ENCODE results near the gene FRMD4A.

The FRMD4A gene

DNA sequence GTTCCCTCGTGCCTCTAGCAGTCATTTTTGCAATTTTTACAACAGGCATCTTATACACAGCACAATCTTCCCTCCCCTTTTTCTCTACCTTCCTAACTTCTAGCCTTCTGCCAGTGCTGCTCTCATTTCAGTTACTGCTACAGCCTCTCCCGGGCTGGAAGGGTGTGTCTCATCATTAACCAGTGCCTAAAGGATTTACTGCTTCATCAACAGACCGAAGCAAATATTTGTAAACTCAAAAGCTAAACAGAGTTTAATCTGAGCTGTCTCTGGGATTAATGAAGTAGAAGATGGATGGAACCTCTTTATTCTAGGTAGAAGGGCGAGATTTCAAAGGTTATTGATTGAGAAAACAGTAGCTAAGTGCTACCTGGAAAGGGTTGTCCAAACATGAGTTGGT is 649.6 kb downstream of the FRMD4A start:
- no peaks in the 10 kb centered on the region for H3K9me3 ChIP-seq (ENCODE audit: control insufficient read depth in 5 of 5, low read length in 5 of 5)
- H3K27me3 ChIP-seq (ENCODE audit: control insufficient read depth in 5 of 5, insufficient read depth in 4 of 5, low read length in 5 of 5): no peaks in the 10 kb centered on the region
- no peak overlapping the region for H3K4me3 ChIP-seq (ENCODE audit: low read depth in 1 of 5, low read length in 5 of 5)
- no peak overlapping the region for H3K27ac ChIP-seq (ENCODE audit: low read depth, low read length)
- peaks cover 9 to 37% (median 32%) of the 10 kb centered on the region in 5 donors for H3K4me1 ChIP-seq (ENCODE audit: control insufficient read depth in 5 of 5, insufficient read depth in 5 of 5, low read length in 5 of 5)
- peaks cover 16 to 49% (median 24%) of the 10 kb centered on the region in 5 donors for H3K36me3 ChIP-seq (ENCODE audit: control insufficient read depth in 5 of 5, insufficient read depth in 5 of 5, low read length in 5 of 5)
- H3K9ac ChIP-seq (ENCODE audit: low read length in 5 of 5): no peak overlapping the region

- H3K36me3 ChIP-seq (ENCODE audit: control insufficient read depth in 5 of 5, insufficient read depth in 5 of 5, low read length in 5 of 5): peaks cover 22 to 67% (median 35%) of the 10 kb centered on the region in 5 donors
- no peaks in the 10 kb centered on the region for H3K27me3 ChIP-seq (ENCODE audit: control insufficient read depth in 5 of 5, insufficient read depth in 4 of 5, low read length in 5 of 5)
- H3K4me3 ChIP-seq (ENCODE audit: low read depth in 1 of 5, low read length in 5 of 5): no peak overlapping the region
- H3K9me3 ChIP-seq (ENCODE audit: control insufficient read depth in 5 of 5, low read length in 5 of 5): no peaks in the 10 kb centered on the region
- H3K9ac ChIP-seq (ENCODE audit: low read length in 5 of 5): no peak overlapping the region
- H3K4me1 ChIP-seq (ENCODE audit: control insufficient read depth in 5 of 5, insufficient read depth in 5 of 5, low read length in 5 of 5): peaks cover 0 to 18% (median 4%) of the 10 kb centered on the region in 5 donors
- peak overlapping the region; percentile 9 for H3K27ac ChIP-seq (ENCODE audit: low read depth, low read length)
Observed at GRCh38 chr10:13678101-13678843, 652.5 kb downstream of the FRMD4A start.

GRCh38 chr10:13674645-13675588 is 655.8 kb downstream of the FRMD4A start:
- peak overlapping the region; percentile 33 for H3K27ac ChIP-seq (ENCODE audit: low read depth, low read length)
- peaks cover 26 to 73% (median 42%) of the 10 kb centered on the region in 5 donors for H3K36me3 ChIP-seq (ENCODE audit: control insufficient read depth in 5 of 5, insufficient read depth in 5 of 5, low read length in 5 of 5)

GRCh38 chr10:13673156-13673555 is 657.6 kb downstream of the FRMD4A start:
- Histone ChIP-seq H3K4me3 (ENCODE audit: low read depth in 1 of 5, low read length in 5 of 5) (no peak overlapping the region), H3K9ac (ENCODE audit: low read length in 5 of 5) (no peak overlapping the region), H3K27me3 (ENCODE audit: control insufficient read depth in 5 of 5, insufficient read depth in 4 of 5, low read length in 5 of 5) (no peaks in the 10 kb centered on the region), H3K27ac (ENCODE audit: low read depth, low read length) (no peak overlapping the region), H3K4me1 (ENCODE audit: control insufficient read depth in 5 of 5, insufficient read depth in 5 of 5, low read length in 5 of 5) (peaks cover 0 to 31% (median 2%) of the 10 kb centered on the region in 5 donors), H3K9me3 (ENCODE audit: control insufficient read depth in 5 of 5, low read length in 5 of 5) (no peaks in the 10 kb centered on the region), H3K36me3 (ENCODE audit: control insufficient read depth in 5 of 5, insufficient read depth in 5 of 5, low read length in 5 of 5) (peaks cover 21 to 81% (median 54%) of the 10 kb centered on the region in 5 donors)

More at GRCh38 chr10:13674645-13675588, 655.8 kb downstream of the FRMD4A start:
- peaks cover 0 to 24% (median under 1%) of the 10 kb centered on the region in 5 donors for H3K4me1 ChIP-seq (ENCODE audit: control insufficient read depth in 5 of 5, insufficient read depth in 5 of 5, low read length in 5 of 5)
- H3K27me3 ChIP-seq (ENCODE audit: control insufficient read depth in 5 of 5, insufficient read depth in 4 of 5, low read length in 5 of 5): no peaks in the 10 kb centered on the region
- H3K9me3 ChIP-seq (ENCODE audit: control insufficient read depth in 5 of 5, low read length in 5 of 5): no peaks in the 10 kb centered on the region
- no peak overlapping the region for H3K9ac ChIP-seq (ENCODE audit: low read length in 5 of 5)
- no peak overlapping the region for H3K4me3 ChIP-seq (ENCODE audit: low read depth in 1 of 5, low read length in 5 of 5)

GRCh38 chr10:13672548-13672947 is 658.2 kb downstream of the FRMD4A start:
- peaks cover 24 to 81% (median 56%) of the 10 kb centered on the region in 5 donors for H3K36me3 ChIP-seq (ENCODE audit: control insufficient read depth in 5 of 5, insufficient read depth in 5 of 5, low read length in 5 of 5)

DNA sequence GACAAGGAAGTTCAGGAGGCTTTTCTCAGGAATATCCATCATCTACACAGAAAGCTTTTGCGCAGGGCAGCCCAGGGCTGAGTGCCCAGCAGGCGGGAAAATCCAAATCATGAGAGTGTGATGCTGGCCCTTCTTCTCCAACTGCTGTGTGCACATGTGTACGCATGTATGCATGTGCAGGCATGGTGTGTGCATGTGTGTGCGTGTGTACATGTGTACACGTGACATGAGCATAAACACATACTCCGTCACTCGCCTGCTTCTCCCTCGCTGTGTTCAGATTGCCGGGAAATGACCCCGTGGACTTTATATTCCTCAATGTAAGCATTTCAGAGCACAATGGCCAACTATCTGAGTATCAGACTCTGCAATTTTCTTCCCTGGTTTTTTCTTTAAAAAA is 658.8 kb downstream of the FRMD4A start:
- no peaks in the 10 kb centered on the region for H3K9me3 ChIP-seq (ENCODE audit: control insufficient read depth in 5 of 5, low read length in 5 of 5)
- H3K4me1 ChIP-seq (ENCODE audit: control insufficient read depth in 5 of 5, insufficient read depth in 5 of 5, low read length in 5 of 5): peaks cover 0 to 28% (median 0%) of the 10 kb centered on the region in 5 donors
- no peak overlapping the region for H3K4me3 ChIP-seq (ENCODE audit: low read depth in 1 of 5, low read length in 5 of 5)
- peaks cover 18 to 79% (median 58%) of the 10 kb centered on the region in 5 donors for H3K36me3 ChIP-seq (ENCODE audit: control insufficient read depth in 5 of 5, insufficient read depth in 5 of 5, low read length in 5 of 5)
- H3K27me3 ChIP-seq (ENCODE audit: control insufficient read depth in 5 of 5, insufficient read depth in 4 of 5, low read length in 5 of 5): no peaks in the 10 kb centered on the region
- no peak overlapping the region for H3K9ac ChIP-seq (ENCODE audit: low read length in 5 of 5)
- no peak overlapping the region for H3K27ac ChIP-seq (ENCODE audit: low read depth, low read length)

More at GRCh38 chr10:13672548-13672947, 658.2 kb downstream of the FRMD4A start:
- Histone ChIP-seq H3K9me3 (ENCODE audit: control insufficient read depth in 5 of 5, low read length in 5 of 5) (no peaks in the 10 kb centered on the region), H3K9ac (ENCODE audit: low read length in 5 of 5) (no peak overlapping the region), H3K27ac (ENCODE audit: low read depth, low read length) (no peak overlapping the region), H3K27me3 (ENCODE audit: control insufficient read depth in 5 of 5, insufficient read depth in 4 of 5, low read length in 5 of 5) (no peaks in the 10 kb centered on the region), H3K4me3 (ENCODE audit: low read depth in 1 of 5, low read length in 5 of 5) (no peak overlapping the region), H3K4me1 (ENCODE audit: control insufficient read depth in 5 of 5, insufficient read depth in 5 of 5, low read length in 5 of 5) (peaks cover 0 to 28% (median 0%) of the 10 kb centered on the region in 5 donors)

- Histone ChIP-seq H3K9ac (ENCODE audit: low read length in 5 of 5) (no peak overlapping the region), H3K27me3 (ENCODE audit: control insufficient read depth in 5 of 5, insufficient read depth in 4 of 5, low read length in 5 of 5) (no peaks in the 10 kb centered on the region), H3K9me3 (ENCODE audit: control insufficient read depth in 5 of 5, low read length in 5 of 5) (no peaks in the 10 kb centered on the region), H3K36me3 (ENCODE audit: control insufficient read depth in 5 of 5, insufficient read depth in 5 of 5, low read length in 5 of 5) (peaks cover 11 to 90% (median 73%) of the 10 kb centered on the region in 5 donors), H3K4me3 (ENCODE audit: low read depth in 1 of 5, low read length in 5 of 5) (no peak overlapping the region), H3K27ac (ENCODE audit: low read depth, low read length) (no peak overlapping the region), H3K4me1 (ENCODE audit: control insufficient read depth in 5 of 5, insufficient read depth in 5 of 5, low read length in 5 of 5) (peaks cover 0 to 28% (median 0%) of the 10 kb centered on the region in 5 donors)
Observed at GRCh38 chr10:13670311-13670710, 660.4 kb downstream of the FRMD4A start.

DNA sequence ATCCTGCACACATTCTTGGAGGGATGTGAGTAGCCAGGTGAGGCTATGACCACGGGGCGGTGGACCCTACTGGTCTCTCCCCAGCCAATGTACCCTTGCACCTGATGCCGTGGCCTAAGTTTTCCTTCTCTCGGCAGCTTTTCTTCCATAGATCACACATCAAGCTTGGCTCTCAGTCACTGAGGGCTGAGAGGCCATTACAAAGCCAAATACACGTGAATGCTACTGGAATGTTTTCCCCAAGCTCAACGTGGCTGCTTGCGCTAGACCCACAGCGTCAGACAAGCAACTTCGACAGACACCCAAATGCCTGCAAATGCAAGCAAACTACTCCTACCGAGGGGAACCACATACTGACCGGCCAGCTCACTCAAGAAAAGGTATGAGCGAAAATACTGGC is 660.8 kb downstream of the FRMD4A start:
- no peak overlapping the region for H3K4me3 ChIP-seq (ENCODE audit: low read depth in 1 of 5, low read length in 5 of 5)
- no peaks in the 10 kb centered on the region for H3K27me3 ChIP-seq (ENCODE audit: control insufficient read depth in 5 of 5, insufficient read depth in 4 of 5, low read length in 5 of 5)
- peaks cover 0 to 25% (median 0%) of the 10 kb centered on the region in 5 donors for H3K4me1 ChIP-seq (ENCODE audit: control insufficient read depth in 5 of 5, insufficient read depth in 5 of 5, low read length in 5 of 5)
- no peaks in the 10 kb centered on the region for H3K9me3 ChIP-seq (ENCODE audit: control insufficient read depth in 5 of 5, low read length in 5 of 5)
- no peak overlapping the region for H3K9ac ChIP-seq (ENCODE audit: low read length in 5 of 5)
- peaks cover 14 to 92% (median 75%) of the 10 kb centered on the region in 5 donors for H3K36me3 ChIP-seq (ENCODE audit: control insufficient read depth in 5 of 5, insufficient read depth in 5 of 5, low read length in 5 of 5)
- H3K27ac ChIP-seq (ENCODE audit: low read depth, low read length): no peak overlapping the region

DNA sequence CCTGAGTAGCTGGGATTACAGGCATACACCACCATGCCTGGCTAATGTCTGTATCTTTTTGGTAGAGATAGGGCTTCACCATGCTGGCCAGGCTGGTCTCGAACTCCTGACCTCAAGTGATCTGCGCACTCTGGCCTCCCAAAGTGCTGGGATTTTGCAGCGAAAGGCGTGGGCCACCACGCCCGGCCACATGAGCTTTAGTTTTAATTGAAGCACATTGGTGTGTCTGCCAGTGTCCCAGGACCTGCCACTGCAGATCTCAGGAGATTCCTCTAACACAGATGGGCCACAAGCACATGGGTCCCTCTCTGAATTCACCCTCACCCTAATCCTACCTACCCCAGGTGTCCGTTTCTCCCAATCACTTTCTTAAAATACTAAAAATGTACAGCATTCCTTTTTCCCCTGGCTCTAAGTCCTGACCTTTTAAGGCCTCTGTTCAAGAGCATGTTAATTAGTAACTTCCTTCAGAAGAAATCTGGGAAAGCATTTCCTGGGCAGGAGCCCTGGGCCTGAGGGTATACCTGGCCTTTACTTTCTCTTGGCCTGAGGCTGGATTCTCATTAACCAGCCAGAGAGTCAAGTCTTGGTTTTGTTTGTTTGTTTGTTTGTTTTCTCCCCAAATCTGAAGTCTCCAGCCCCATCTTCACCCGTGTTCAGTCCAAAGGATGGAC is 661.4 kb downstream of the FRMD4A start:
- Histone ChIP-seq H3K4me3 (ENCODE audit: low read depth in 1 of 5, low read length in 5 of 5) (no peak overlapping the region), H3K27me3 (ENCODE audit: control insufficient read depth in 5 of 5, insufficient read depth in 4 of 5, low read length in 5 of 5) (no peaks in the 10 kb centered on the region), H3K27ac (ENCODE audit: low read depth, low read length) (no peak overlapping the region), H3K36me3 (ENCODE audit: control insufficient read depth in 5 of 5, insufficient read depth in 5 of 5, low read length in 5 of 5) (peaks cover 14 to 93% (median 74%) of the 10 kb centered on the region in 5 donors), H3K9ac (ENCODE audit: low read length in 5 of 5) (no peak overlapping the region), H3K9me3 (ENCODE audit: control insufficient read depth in 5 of 5, low read length in 5 of 5) (no peaks in the 10 kb centered on the region), H3K4me1 (ENCODE audit: control insufficient read depth in 5 of 5, insufficient read depth in 5 of 5, low read length in 5 of 5) (peaks cover 0 to 19% (median 0%) of the 10 kb centered on the region in 5 donors)
